ENCODE data around the gene KCNJ16.
"Not testable (repeated sequence)": the region's sequence is repeated elsewhere in the genome, so short reads cannot be mapped to it uniquely, and the experiment has no call there.

Gene KCNJ16

DNA sequence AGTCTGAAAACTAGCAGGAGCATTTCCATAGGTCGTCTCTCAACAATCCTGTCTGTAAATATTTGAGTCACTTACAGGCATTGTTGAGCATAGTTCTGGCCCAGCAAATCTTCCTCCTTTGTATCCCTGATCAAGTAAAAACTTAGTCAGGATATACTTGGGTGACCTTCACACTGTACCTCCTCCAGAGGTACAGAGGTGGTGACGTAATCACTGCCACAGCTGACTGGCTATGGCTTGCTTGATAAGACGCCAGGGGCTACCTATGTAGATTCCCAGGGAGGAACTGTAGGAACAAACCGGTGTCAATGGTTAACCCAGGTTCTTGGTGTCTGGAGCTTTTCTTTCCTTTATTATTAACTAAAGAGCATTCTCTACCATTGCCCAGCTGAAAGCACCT is at the start of gene KCNJ16:
KCNJ16 (plus strand) TSS at position 270 of the 400 bp plus-strand sequence. CDS start 56,863 bp downstream, outside the sequence.
- DNase-seq = no peak

DNA sequence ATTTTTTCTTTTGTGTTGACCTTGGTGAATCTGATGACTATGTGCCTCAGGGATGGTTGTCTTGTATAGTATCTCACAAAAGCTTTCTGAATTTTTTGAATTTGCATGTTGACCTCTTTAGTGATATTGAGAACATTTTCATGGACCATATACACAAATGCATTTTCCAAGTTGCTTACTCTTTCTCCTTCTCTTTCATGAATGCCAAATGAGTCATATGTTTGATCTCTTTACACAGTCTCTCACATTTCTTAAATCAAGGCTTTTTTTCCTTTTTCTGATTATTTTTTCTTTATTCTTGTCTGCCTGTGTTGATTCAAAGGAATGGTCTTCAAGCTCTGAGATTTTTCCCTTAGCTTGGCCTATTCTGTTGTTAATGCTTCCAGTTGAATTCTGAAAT is 46.6 kb upstream of the KCNJ16 start:
- DNase-seq = no peak

DNA sequence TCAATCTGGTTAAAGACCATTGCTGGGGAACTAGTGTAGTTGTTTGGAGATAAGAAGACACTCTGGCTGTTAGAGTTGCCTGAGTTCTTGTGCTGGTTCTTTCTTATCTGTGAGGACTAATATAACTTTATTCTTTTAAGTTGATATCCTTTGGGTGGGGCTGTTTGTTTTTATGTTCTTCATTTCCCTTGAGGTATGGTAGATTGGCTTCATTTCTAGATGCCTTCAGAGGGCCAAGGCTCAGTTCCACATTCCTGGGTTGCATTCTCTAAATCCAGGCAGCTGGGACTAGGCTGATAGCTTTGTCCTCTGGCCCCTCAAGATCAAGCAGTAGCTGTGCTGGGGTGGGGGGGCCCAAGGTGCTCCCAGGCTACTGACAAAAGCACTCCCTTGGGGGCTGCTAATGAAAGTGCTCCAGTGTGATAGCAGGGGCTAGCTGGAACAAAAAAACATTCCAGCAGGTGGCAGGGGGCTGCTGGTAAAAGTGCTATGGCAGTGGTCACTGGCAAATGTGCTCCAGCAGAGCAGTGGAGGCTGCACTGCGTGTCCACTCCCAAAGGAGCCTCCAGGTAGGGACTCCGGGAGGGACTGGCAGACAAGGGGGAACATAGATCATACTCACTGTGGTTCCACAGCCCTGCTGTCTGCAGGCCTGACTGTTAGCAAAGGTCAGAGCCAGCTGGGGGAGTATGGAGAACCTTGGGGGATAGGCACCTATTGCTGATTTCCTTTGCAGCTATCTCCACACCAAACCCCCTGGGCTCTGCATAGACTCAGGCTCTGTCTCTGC is 45.9 kb upstream of the KCNJ16 start:
- no peak for DNase-seq

DNA sequence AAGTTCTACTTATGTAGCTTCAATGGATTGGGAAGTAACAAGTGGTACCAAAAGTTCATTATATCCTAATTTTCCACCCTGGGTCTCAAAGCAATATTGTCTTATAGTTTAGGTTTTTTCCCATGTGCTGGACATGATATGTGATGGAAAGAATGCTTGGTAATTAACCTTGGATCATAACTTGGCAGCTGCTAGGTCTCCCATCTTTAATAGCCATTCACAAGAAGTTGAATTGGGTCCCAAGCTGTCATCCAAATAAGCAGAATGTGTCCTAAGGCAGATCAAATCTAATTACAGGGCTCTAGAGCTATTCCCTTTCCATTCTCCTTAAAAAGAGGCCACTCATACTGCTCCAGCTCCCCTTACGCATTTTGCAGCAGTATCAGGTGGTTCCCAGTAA is 44.7 kb upstream of the KCNJ16 start:
- no peak for DNase-seq

DNA sequence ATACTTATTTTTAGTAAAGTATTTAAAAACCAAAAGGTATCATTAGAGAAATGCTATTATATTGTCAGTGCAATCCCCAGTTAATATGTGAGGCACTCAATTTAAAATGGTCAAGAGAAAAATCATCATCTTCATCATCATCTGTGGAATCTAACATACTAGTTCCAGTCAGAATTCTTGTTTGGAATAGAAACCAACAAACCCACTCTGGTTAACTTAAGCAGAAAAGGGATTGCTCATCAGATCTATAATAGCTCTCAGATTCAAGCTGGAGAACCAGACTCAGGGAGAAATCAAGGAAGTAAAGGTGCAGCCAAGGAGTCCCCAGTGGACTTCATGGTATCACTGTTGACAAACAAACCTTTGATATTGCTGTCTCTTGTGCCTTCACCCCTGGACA is 43.7 kb upstream of the KCNJ16 start:
- no peak for DNase-seq

DNA sequence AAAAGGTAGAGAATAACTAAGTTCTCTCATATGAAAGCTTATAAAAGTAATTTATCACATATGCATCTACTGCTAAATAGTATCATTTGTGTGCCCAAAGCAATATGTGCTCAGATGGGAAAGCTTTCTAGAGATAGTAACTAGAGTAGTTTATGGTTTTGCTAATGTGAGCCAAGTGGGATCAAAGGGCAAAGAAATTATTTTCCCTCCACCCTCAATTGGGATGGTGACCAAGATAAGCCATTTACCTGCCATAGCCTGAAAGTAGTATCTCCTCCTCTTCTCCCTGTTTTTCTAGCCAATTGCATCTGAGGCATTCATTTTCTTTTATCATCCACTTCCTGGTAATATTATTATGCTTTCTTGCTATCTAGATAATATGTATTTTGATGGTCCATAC is 41.9 kb upstream of the KCNJ16 start:
- no peak for DNase-seq

DNA sequence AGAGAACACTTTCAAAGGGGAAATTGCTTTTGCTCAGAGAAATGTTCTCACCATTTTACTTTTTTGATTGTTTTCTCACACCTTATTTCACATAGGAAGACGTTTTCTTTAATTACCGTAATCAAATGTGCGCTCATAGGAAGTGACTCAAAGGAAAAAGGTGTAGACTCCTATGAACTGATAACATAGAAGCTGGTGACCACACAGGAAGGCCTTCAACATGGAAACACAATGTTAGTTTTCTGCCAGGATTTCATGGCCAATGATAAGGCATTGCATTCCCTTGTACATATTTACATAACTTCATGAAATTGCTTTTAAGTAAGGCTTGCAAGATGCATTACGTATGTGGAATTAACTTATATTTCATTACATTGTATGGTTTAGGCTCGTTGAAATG is 40.9 kb upstream of the KCNJ16 start:
- DNase-seq = no peak

DNA sequence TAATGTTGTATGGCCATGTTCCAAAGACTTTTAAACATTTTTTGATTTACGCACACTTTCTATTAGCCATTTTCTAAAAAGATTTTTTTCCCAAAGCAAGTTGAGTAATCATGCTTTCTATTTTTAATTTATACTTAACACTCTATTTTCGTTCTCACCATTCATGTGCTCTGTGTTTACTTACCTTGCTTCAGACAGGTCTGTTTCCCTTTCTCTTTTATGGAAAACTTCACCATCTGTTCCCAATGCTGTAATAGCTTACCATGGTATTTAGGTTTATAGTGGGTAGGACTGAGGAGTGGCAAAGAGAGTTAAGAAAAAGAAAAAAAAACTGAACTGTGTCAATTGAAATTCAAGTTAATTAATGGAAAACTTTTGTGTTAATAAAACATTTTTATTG is 37.5 kb upstream of the KCNJ16 start:
- DNase-seq = no peak

DNA sequence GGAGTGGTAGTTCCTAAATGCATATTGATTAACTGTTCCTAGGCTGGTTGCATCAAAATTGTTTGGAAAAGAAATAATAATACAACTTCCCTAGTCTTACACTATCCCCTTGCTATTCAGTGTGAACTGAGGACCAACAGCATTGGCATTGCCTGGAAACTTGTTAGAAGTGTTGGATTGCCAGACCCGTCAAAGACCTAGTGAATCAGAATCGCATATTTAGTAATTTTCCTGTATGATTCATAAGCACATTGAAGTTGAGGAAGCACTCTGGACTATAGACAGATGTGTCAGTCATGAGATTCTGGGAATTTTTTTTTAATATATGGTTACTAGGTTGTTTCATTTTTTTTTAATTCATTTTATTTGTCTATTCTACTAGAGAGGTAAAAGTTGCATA is 34.7 kb upstream of the KCNJ16 start:
- no peak for DNase-seq

DNA sequence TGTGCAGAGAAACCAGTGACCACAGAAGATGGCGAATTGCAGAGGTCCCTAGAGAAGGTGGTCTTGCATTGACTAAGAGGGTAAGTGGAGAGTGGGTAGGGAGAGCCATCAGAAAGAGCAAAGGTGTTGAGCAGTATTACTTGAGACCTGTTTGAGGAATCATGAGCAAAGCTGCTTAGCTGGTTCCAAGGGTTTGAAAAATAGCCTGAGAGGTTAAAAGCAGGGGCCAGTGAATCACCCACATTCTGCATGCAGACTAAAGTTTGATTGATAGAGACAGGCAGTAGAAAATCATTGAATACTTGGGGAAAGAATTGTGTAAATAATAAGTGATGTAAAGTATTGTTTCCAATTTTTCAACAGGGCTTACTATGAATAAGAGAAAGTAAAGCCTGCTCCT is 34.0 kb upstream of the KCNJ16 start:
- DNase-seq = no peak

DNA sequence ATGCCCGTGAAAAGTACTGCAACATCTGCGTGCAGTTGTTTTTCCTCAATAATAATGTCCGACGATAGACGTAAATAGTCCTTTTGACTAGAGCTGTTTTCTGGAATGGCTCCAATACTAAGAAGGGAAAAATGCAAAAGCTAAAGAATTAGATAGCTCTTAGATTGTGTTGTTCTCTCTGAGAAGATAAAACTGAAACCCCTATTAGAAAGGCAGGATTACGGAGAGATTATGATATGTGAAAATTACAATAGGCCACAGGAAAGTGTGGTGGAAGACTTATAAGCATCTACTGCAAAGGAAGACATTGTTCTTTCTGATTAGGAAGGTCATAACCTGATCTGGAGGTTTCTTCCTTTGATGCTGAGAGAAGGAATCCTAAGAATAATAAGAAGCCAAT is 33.5 kb upstream of the KCNJ16 start:
- DNase-seq = no peak

DNA sequence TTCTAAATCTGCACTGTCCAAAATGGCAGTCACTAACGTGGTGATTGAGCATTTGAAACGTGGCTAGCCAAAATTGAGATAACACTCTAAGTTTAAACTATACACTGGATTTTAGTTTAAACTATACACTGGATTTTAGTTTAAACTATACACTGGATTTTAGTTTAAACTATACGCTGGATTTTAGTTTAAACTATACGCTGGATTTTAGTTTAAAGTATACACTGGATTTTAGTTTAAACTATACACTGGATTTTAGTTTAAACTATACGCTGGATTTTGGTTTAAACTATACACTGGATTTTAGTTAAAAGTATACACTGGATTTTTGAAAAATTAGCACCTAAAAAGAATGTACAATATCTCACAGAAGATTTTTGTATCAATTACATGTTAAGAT is 29.2 kb upstream of the KCNJ16 start:
- not testable (repeated sequence) for DNase-seq

DNA sequence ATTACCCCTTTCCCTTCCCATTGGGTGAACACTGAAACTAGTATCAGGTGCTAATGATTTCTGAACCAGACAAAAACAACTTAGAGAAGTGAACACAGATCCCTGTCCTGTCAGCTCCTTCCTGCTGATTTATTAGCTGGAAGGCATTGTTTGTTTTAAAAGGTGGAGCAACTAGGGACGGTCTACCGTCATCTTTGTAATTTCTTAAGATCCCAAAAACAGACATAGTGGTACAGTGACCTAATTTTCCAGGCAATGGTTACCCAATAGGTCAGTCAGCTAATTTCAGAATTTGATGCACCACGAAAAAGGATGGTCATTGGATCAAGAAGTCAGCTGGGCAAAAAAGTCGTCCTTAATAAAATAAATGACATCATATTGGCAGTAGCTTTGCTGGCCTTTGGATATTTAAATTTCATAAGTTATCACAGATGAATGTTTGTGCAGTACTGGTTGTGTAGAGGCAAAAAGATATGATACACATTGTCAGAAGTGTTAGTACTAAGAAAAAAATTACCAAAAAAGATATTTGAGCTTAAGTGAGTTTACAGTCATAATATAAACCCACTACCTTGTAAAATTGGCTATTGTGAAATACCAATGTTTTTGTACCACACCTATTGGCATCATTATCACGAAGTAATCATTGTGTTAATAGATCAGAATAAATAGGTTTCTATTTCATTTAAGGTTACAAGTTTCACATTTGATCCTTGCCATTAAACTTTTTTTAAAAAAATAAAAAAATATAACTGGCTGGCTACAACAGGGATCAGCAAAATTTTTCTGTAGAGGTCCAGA is 27.2 kb upstream of the KCNJ16 start:
- no peak for DNase-seq

DNA sequence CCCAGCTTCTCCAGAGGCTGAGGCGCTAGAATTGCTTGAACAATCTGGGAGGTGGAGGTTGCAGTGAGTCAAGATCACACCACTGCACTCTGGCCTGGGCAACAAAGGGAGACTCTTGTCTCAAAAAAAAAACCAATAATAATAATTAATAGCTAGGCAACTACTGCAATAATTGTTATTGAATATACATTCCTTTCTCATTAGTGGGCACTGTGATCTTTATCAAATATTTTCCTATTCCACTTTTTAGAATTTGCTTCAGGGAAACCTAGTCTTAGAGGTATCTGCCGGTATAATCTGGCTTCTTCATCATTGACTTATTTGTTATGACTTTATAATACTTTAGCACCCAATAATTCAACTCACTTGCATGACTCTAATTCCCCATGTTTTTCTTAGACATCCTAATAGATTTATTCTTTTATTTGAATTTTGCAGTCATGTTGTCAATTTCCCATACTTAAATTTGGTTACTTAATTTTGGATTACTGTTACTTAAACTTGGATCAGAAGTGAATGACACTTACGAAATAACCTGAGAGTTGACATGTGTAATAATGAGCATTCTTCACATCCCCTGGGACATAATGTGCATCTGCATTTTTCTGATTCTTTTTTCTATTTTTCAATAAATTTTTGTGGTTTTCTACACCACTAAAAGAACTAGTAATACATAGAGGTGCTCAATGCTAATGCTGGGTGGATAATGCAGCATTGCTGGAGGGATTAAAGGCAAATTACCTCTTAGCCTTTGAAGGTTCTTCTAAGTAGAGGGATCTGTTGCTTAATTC is 25.0 kb upstream of the KCNJ16 start:
- DNase-seq = no peak

DNA sequence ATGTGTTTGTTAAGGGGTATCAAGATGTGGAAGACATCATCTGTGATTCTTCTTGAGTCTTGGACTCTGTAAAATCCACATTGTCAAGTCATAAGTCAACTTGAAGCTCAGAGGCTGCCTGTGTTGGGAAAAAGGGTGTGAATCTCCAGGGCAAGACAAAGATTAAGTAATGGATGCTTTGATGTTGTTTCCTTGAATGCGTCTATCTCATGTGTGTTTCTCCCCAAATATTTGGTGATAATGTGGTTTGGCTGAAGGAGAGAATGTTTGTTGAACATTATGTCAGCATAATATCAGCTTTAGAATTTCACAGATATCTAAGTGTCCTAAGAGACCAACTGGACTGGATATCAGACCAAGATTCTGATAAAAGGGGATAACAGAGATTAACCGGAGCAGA is 24.1 kb upstream of the KCNJ16 start:
- no peak for DNase-seq

DNA sequence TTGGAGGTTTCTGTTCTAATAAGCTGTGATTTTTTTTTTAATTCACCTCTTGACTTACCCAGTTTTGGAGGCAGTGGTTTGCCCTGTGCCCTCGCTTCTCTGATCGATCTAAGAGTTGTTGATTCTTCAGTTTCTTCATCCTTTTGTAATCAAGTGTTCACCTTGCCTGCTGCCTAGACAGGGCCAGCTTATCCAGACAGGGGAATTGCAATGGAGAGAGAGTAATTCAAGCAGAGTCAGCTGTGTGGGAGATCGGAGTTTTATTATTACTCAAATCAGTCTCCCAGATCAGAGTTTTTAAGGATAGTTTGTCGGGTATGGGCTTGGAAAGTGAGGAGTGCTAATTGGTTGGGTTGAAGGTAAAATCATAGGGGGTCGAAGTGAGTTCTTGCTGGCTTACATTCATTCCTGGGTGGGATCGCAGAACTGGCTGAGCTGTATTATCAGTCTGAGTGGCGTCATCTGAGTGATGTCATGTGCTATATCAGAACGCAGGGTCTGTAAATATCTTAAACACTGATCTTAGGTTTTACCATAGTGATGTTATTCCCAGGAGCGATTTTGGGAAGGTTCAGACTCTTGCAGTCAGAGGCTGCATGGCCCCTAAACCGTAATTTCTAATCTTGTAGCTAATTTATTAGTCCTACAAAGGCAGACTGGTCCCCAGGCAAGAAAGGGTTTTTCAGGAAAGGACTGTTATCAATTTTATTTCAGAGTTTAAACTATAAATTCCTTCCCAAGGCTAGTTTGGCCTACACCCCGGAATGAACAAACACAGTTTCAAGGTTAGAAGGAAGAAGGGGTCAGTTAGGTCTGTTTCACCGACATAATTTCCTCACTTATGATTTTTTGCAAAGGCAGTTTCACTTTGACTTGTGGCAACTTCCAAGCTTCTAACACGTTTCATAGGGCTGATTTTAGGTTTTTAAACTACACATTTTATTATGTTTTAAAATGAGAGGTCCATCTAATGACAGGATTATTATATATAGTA is 21.5 kb upstream of the KCNJ16 start:
- DNase-seq = no peak

DNA sequence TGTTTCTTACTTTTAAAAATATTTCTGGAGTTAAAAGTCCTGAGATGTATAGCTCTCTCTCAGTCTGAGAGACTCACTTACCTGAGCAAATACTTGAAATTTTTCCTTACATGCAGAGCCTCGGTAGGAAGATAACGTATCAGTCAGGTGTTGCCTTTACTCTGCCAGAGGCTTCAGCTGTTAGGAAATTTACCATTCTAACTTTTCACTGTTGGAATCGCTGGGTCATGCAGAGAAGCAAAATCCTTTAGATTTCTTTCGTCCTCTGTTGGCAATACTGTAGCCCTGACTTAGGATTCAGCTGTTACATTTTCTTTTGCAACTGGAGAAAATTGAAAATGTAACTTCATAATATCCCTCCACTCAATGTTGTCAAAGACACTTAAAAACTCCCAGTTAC is 20.0 kb upstream of the KCNJ16 start:
- DNase-seq = no peak

DNA sequence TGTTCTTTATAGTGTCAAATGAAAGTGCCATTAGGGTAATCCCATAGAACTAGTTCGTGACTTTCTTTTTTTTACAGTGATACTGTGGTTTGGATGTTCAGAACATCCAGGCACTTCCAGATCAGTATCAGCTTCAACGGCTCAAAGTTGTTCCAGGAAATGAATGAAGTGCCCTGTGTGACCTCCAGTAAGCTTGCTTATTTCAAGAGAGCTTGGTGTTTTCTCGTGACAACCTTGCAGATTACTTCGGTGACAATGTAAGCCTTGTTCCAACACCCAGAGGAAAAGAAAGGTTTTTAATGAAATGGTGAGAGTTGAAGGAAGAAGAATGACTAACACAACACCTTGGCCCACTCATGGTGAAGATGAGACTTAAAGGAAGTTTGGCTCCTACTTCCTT is 16.0 kb upstream of the KCNJ16 start:
- DNase-seq = no peak

DNA sequence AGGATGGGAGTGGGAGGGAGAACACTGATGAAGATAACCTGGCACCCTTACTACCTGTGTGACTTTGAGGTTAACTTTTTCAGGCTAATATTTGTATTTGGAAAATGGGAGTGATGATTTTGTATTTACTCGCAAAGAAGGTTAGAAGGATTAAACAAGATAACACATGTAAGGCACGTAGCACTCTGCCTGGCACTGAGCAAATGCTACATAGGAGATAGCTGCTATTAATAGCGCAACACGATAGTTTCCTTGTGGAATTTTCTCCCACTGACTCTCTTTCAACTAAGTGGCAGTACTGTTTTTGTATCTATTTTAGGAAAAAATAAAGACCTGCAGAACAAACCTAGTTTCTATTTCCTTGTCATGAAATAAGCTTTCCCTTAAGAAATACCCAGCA is 15.4 kb upstream of the KCNJ16 start:
- DNase-seq = no peak

DNA sequence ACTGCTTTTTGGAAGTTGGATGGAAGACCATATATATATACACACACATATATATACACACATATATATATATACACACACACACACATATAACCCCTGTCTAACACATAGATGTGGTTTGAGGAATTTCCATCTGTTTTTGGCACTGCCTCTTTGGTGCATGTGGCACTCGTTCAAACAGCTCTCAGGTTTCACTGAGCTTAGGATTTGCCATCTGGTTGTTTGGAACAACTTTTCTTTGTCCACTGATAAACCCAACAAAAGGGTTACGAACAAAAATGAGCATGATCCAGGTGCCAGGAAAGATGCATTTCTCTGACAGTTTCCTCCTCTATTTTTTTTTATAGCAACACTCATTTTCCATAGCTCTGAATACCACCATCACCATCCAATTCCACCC is 14.6 kb upstream of the KCNJ16 start:
- peak; percentile 20 for DNase-seq

DNA sequence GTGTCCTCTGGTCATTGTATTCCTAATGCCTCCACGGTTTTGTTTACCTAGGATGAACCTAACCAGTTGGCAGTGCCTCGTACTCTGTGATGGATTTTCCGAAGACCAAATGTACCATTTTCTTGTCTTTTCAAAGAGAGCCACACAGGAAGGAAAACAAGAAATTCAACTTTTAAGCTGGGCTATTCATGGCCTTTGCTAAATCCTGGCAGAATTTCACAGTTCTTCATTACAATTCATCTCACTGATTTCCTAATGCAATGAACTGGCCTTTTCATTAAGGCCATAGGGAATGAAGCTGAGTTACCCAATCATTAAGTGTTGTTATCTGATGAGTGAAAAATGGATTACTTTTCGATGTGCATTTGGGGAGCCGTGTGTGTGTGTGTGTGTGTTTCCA is 7.9 kb upstream of the KCNJ16 start:
- DNase-seq = no peak

DNA sequence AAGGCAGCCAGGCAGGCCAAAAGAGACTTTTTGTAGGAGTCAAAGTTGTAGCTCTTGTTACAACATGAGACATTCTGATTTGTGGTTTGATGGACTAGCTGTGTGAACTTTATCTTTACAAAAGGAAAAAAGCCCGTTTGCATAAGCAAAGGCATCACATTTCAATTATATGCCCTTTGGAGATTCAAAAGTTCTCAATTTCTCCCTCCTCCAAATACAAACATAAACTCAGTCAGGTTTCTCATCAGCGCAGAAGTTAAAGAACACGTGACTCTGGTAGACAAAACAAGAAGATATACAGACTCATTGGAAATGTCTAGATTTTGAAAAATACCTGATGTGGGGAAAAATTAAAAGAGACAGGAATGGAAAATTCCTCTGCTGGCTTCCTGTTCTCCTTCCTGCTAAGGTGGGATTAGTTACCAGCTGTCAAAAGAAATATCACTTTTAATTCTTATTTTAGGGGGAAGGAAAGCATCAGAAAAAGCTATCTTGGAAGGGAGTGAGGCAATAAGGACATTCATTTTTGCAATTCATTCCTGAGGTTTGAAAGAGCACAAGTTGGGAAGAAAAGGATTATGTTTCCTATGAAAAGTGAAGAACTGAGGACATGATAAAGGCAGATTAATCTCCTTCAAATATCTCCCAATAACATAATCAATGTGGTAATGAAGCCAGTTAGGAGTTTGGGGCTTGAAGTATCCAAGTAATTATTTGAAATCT is 4.6 kb upstream of the KCNJ16 start:
- DNase-seq = no peak

Data from NCI-H1694 (cell line).